Stimulated activated CD8-positive, alpha-beta memory T cell treated with anti-CD3 and anti-CD28 coated beads, Interleukin-4, amount 100 ng/mL, for 24 hours (primary cell): ENCODE measurements around the gene TAF7.
A peak's percentile ranks its signal among the peaks of the same experiment; 100 is the strongest.
"Not testable (repeated sequence)": the region's sequence is repeated elsewhere in the genome, so short reads cannot be mapped to it uniquely, and the experiment has no call there.

Experiments
- DNase-seq: peaks from one replicate; pipeline ENCODE4 v3.0.0-alpha.2; 2020; ENCODE audit warnings: low read depth

TAF7 gene

GRCh38 chr5:141320225-141321169 lies at the start of gene TAF7:
TAF7 (minus strand) TSS chr5:141320784; CDS start chr5:141320044, 740 bp downstream.
- DNase-seq = peak; percentile 87

- no peak for DNase-seq
Observed at GRCh38 chr5:141366016-141366896, 45.7 kb upstream of the TAF7 start.

- DNase-seq = no peak
Observed at GRCh38 chr5:141363952-141364660, 43.5 kb upstream of the TAF7 start, which contains the start of gene PCDHGA5. PCDHGA5 (plus strand) TSS chr5:141364162; CDS start chr5:141364331, 169 bp downstream.

GRCh38 chr5:141362719-141363118 lies 42.1 kb upstream of the TAF7 start:
- DNase-seq = no peak

- DNase-seq = no peak
Observed at GRCh38 chr5:141360685-141361084, 40.1 kb upstream of the TAF7 start.

- DNase-seq = no peak
Observed at GRCh38 chr5:141359790-141360426, 39.3 kb upstream of the TAF7 start, which contains the start of gene PCDHGB2. PCDHGB2 (plus strand) TSS chr5:141359994; CDS start chr5:141360136, 142 bp downstream.

GRCh38 chr5:141356950-141357349 lies 36.4 kb upstream of the TAF7 start:
- no peak for DNase-seq

- no peak for DNase-seq
Observed at GRCh38 chr5:141356133-141356532, 35.5 kb upstream of the TAF7 start.

- DNase-seq = no peak
Observed at GRCh38 chr5:141355641-141356040, 35.1 kb upstream of the TAF7 start.

- no peak for DNase-seq
Observed at GRCh38 chr5:141354900-141355469, 34.4 kb upstream of the TAF7 start, which contains the start of gene PCDHGA4. PCDHGA4 (plus strand) TSS chr5:141355021; CDS start chr5:141355108, 87 bp downstream.

- DNase-seq = no peak
Observed at GRCh38 chr5:141351591-141351990, 31.0 kb upstream of the TAF7 start.

- DNase-seq = no peak
Observed at GRCh38 chr5:141349917-141350619, 29.5 kb upstream of the TAF7 start, which contains the start of gene PCDHGB1. PCDHGB1 (plus strand) TSS chr5:141350099; CDS start chr5:141350261, 162 bp downstream.

- DNase-seq = not testable (repeated sequence)
Observed at GRCh38 chr5:141346017-141346416, 25.4 kb upstream of the TAF7 start.

- DNase-seq = no peak
Observed at GRCh38 chr5:141345327-141345726, 24.7 kb upstream of the TAF7 start.

- no peak for DNase-seq
Observed at GRCh38 chr5:141343953-141344463, 23.4 kb upstream of the TAF7 start.

GRCh38 chr5:141343242-141343952 lies 22.8 kb upstream of the TAF7 start, which contains the start of gene PCDHGA3:
PCDHGA3 (plus strand) TSS chr5:141343829; CDS start chr5:141344034, 205 bp downstream.
- DNase-seq = no peak

- no peak for DNase-seq
Observed at GRCh38 chr5:141342773-141343172, 22.2 kb upstream of the TAF7 start.

- DNase-seq = not testable (repeated sequence)
Observed at GRCh38 chr5:141340781-141341354, 20.3 kb upstream of the TAF7 start.
